Measurements from ENCODE around the gene RNF113B.

RNF113B gene

GRCh38 chr13:98144801-98145350, 32.2 kb downstream of the RNF113B start:
- TF ChIP-seq CTCF (IDR thresholded peaks at IDR 0.05; ENCODE audit: low read depth, low read length), result peak; percentile 12
- H3K4me3 ChIP-seq (replicated peaks in 1 of 2; ENCODE audit: low read depth in 2 of 2, low read length in 2 of 2), result peak overlapping the region; percentile 55 to 62
- DNase-seq (ENCODE audit: low read depth in 2 of 2), result peak; percentile 47 to 71

DNA sequence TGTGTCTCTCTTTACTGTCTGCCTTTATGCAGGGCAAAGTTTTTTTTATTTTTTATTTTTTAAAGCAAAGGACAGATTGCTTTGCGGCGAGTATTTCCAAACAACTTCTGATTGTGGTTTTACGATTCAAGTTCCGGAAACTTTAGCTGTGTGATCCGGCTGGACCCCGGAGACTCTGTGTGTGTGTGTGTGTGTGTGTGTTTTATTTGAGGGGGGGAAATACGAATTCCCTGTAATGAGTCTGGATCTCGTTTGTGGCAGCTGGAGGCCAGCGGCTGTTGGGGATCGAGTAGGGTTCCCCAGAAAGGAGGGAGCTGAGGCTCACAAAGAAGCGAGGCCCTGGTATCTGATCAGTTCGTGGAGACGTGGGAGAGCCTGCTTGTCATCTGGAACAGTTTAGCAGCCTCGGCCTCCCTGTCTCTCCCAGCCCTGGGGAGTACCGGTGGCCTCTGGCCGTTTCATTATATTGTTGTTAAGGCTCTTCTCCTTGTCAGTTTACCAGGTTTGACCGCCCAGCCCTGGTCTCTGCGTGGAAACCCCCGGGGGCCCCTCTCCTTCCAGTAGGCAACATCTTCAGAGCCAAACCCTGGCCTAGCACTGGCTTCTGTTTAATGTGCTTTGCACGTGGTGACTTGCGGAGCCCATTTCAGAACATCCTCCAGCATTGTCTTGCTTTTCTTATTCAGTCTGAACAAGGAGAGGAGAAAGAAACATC, 32.9 kb downstream of the RNF113B start:
- TF ChIP-seq CTCF (IDR thresholded peaks at IDR 0.05; ENCODE audit: low read depth, low read length), result no peak
- DNase-seq (ENCODE audit: low read depth in 2 of 2), result peak; percentile 49 to 53
- H3K4me3 ChIP-seq (replicated peaks in 1 of 2; ENCODE audit: low read depth in 2 of 2, low read length in 2 of 2), result peak overlapping the region; percentile 55 to 62

DNA sequence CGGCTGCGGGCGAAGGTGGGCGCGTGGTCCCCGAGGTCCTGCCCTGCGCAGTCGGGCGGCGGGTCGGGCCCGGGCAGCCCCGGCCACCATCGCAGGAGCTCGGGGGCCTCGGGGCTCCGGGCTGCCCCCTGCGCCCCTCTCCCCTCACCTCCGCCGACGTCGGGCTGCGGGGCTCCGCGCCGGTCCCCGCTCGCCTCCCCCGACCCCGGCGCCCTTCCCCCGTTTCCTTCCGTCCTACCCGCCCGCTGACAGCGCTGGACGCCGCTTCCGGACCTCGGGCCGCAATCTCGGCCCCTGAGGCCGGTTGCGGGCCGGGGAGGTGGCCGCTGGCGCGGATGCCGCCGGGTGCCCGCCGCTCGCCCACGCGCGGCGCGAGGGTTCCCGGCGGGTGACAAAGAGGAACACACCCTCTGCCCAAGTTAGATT, 33.5 kb downstream of the RNF113B start:
- no peak for DNase-seq (ENCODE audit: low read depth in 2 of 2)
- H3K4me3 ChIP-seq (replicated peaks in 1 of 2; ENCODE audit: low read depth in 2 of 2, low read length in 2 of 2), result peak overlapping the region; percentile 55 to 62
- no peak for TF ChIP-seq CTCF (IDR thresholded peaks at IDR 0.05; ENCODE audit: low read depth, low read length)

DNA sequence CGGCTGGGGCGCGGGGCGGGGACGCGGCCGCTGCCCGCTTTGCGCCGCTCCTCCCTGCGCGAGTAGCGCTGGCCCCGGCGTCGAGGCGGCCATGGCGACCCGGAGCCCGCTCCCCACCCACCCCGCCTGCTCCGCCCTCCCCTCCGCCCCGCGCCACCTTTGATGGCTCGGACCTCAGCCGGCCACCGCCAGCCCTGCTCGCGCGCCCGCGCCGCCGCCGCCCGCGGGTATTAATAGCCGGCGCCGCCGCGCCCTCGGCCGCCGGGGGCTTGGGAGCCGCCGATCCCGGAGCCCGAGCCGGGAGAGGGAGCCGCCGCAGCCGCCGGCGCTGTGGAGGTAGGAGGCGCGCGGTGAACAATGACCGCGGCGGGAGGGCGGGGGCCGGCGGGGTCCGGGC, 33.9 kb downstream of the RNF113B start:
- DNase-seq (ENCODE audit: low read depth in 2 of 2), result peak in 1 of 2 donors; percentile 18
- no peak for TF ChIP-seq CTCF (IDR thresholded peaks at IDR 0.05; ENCODE audit: low read depth, low read length)
- H3K4me3 ChIP-seq (replicated peaks in 1 of 2; ENCODE audit: low read depth in 2 of 2, low read length in 2 of 2), result peak overlapping the region; percentile 55 to 62

GRCh38 chr13:98142380-98143156, 34.5 kb downstream of the RNF113B start, which contains the start of gene FARP1:
FARP1 (plus strand) TSS chr13:98143094; CDS start chr13:98213243, 70,149 bp downstream.
- H3K4me3 ChIP-seq (replicated peaks in 1 of 2; ENCODE audit: low read depth in 2 of 2, low read length in 2 of 2), result peak within 1 kb of the TSS; percentile 62 to 64
- TF ChIP-seq CTCF (IDR thresholded peaks at IDR 0.05; ENCODE audit: low read depth, low read length), result no peak

DNA sequence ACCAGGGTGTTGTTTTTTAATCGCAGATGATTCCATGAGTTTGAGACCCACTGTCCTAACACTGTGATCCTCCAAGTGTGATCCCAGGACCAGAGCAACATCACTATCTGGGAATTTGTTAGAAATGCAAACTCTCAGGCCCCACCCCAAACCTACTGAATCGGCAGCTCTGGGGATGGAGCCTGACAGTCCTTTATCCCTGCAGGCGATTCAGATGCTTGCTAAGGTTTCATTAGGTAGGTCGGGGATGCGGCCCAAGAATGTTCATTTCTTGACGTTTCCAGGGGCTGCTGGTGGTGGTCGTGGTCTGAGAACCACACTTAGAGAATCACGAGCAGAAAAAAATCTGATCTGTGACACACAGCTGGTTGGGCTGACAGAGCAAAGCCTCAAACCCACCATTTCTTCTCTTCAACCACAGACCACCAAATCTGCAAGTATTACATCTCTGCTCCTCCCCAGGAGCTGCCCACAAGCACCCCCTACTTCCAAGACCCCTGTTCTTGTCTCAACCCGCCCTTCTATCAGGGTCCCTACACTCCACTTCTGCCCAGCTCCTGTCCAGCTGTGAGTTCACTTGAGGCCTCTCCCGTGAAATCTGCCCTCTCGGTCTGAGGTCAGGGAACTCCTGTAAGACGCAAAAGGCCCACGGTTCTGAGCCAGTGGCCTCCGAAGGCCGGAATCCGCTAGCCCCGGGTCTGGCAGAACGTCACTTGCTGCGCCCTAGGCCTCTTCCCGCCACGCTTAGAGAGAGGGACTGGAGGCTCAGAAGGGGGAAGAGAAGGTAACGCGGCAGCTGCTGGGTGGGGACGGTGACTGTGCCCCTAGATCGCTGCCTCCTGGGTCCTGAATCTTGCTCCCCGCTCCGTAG, 35.3 kb downstream of the RNF113B start:
- DNase-seq (ENCODE audit: low read depth in 2 of 2), result no peak
- no peak for TF ChIP-seq CTCF (IDR thresholded peaks at IDR 0.05; ENCODE audit: low read depth, low read length)
- peak overlapping the region in 1 of 2 donors; percentile 62 for H3K4me3 ChIP-seq (replicated peaks in 1 of 2; ENCODE audit: low read depth in 2 of 2, low read length in 2 of 2)

More at GRCh38 chr13:98142380-98143156, 34.5 kb downstream of the RNF113B start, which contains the start of gene FARP1:
- peak; percentile 44 to 73 for DNase-seq (ENCODE audit: low read depth in 2 of 2)
